Panc1 (cell line): ENCODE results near the gene EMB. TPM values are rescaled to one million over a fixed set of nuclear protein-coding genes. Genes with fewer than 3 reads are reported as not detected.

Source experiments
- ATAC-seq: fragments of 200-7000 bp; cut with Tn5 transposase; 2 replicates; pipeline ENCODE4 v1.9.1; 2020; ENCODE audit warnings: mild to moderate bottlenecking, moderate library complexity
- BruUV-seq: library from RNA; stranded (reverse); fragments of 400-500 nt; replicated peaks from 2 replicates; lab custom pipeline; 2021; lab: Mats Ljungman, UMichigan
- CTCF ChIA-PET: fragments of 300-600 bp; sonication (Branson Sonifier 250); formaldehyde crosslinking; loops from one replicate; lab custom pipeline; 2022; ENCODE audit warnings: antibody characterized with exemption; lab: Charles Lee
- POLR2A ChIA-PET: fragments of 300-600 bp; sonication (Branson Sonifier 250); formaldehyde crosslinking; loops from one replicate; lab custom pipeline; 2022; ENCODE audit warnings: antibody characterized with exemption; lab: Charles Lee
- DNase-seq: peaks from one replicate; pipeline ENCODE4 v3.0.0-alpha.2; 2010; ENCODE audit warnings: low read depth, low spot score
- H3K27ac ChIP-seq: 2 replicates; pipeline ENCODE4 v1.5.1; 2011; ENCODE audit warnings: mild to moderate bottlenecking, low read length, inconsistent platforms
- H3K27me3 ChIP-seq: fragments of 200-500 bp; sonication (Bioruptor generic); 2 replicates; pipeline ENCODE4 v1.6.0; 2014; ENCODE audit warnings: low read length, inconsistent platforms; ENCODE audit not compliant: control insufficient read depth, insufficient read depth
- H3K36me3 ChIP-seq: fragments of 200-500 bp; sonication (Bioruptor generic); 2 replicates; pipeline ENCODE4 v1.5.1; 2014; ENCODE audit warnings: inconsistent platforms, mild to moderate bottlenecking, low read length, moderate library complexity; ENCODE audit not compliant: control insufficient read depth, insufficient read depth
- H3K4me1 ChIP-seq: 2 replicates; pipeline ENCODE4 v1.5.1; 2011; ENCODE audit warnings: inconsistent platforms, mild to moderate bottlenecking, low read length, moderate library complexity; ENCODE audit not compliant: control insufficient read depth, insufficient read depth
- H3K4me3 ChIP-seq, 2 experiments: 2 replicates each; pipeline ENCODE4 v1.5.1; 2011 to 2012; ENCODE audit warnings: low read depth in 2 of 2, low read length in 2 of 2, mild to moderate bottlenecking in 2 of 2, inconsistent platforms in 1 of 2, moderate library complexity in 1 of 2
- H3K9me3 ChIP-seq: fragments of 200-500 bp; sonication (Bioruptor generic); 2 replicates; pipeline ENCODE4 v1.5.1; 2014; ENCODE audit warnings: low read depth, mild to moderate bottlenecking, inconsistent platforms, low read length, moderate library complexity; ENCODE audit not compliant: control insufficient read depth, insufficient read depth
- CTCF ChIP-seq: fragments of 450-650 bp; IDR thresholded peaks from 2 replicates; pipeline ENCODE4 v1.5.1; 2017; ENCODE audit warnings: mild to moderate bottlenecking
- POLR2AphosphoS5 ChIP-seq: IDR thresholded peaks from 2 replicates; pipeline ENCODE4 v1.6.1; 2012; ENCODE audit warnings: mild to moderate bottlenecking, low read depth, low read length, moderate library complexity
- REST ChIP-seq, 2 experiments: IDR thresholded peaks; 2 replicates each; pipeline ENCODE4 v1.6.1; 2011 to 2012; ENCODE audit warnings: low read depth in 2 of 2, control low read depth in 1 of 2, low read length in 1 of 2, mild to moderate bottlenecking in 1 of 2, moderate library complexity in 1 of 2; ENCODE audit not compliant: insufficient read depth in 1 of 2
- SIN3A ChIP-seq: IDR thresholded peaks from 2 replicates; pipeline ENCODE4 v1.6.1; 2012; ENCODE audit warnings: low read depth, mild to moderate bottlenecking, low read length, moderate library complexity, borderline replicate concordance; ENCODE audit not compliant: insufficient read depth
- TCF7L2 ChIP-seq: IDR thresholded peaks from 2 replicates; pipeline ENCODE4 v1.6.1; 2011; ENCODE audit warnings: mild to moderate bottlenecking, low read depth, low read length, inconsistent platforms
- in situ Hi-C: cut with HindIII; loops from 2 replicates; pipeline ENCODE4 v1.10.0; 2016; ENCODE audit warnings: low sequenced_read_pairs, low pct_unique_long_range_greater_than_20kb
- intact Hi-C: fragments of 100-400 bp; cut with micrococcal nuclease; formaldehyde crosslinking; loops from one replicate; pipeline ENCODE4 v1.10.0; 2022; ENCODE audit not compliant: unreplicated experiment
- total RNA-seq: library from RNA; stranded (reverse); gene quantifications from one replicate; pipeline ENCODE4 v1.2.1, GENCODE V29; 2021; ENCODE audit not compliant: unreplicated experiment

The EMB gene
- total RNA-seq, 1 experiment from 2014 or later, result 65.9 TPM

GRCh38 chr5:50447941-50448340, 6.9 kb upstream of the EMB start:
- Histone ChIP-seq H3K36me3 (no peaks in the 10 kb centered on the region), H3K9me3 (no peaks in the 10 kb centered on the region), H3K4me1 (no peaks in the 10 kb centered on the region), H3K4me3 (no peak overlapping the region), H3K27ac (no peak overlapping the region), H3K27me3 (no peaks in the 10 kb centered on the region)
- TF ChIP-seq TCF7L2, result no peak
- TF ChIP-seq SIN3A, result no peak
- no peak for TF ChIP-seq CTCF
- TF ChIP-seq POLR2AphosphoS5, result no peak
- no peak for TF ChIP-seq REST (IDR thresholded peaks at IDR 0.05; ENCODE audit: insufficient read depth in 1 of 2, low read depth in 2 of 2, low read length in 1 of 2)
- DNase-seq, result no peak
- in situ Hi-C loops, result no loop called here
- ChIA-PET CTCF (no interaction called here), POLR2A (no interaction called here)
- intact Hi-C loops, result no loop called here
- no peak for ATAC-seq
- no TSS peak for BruUV-seq

- TF ChIP-seq SIN3A (no peak), REST (IDR thresholded peaks at IDR 0.05; ENCODE audit: insufficient read depth in 1 of 2, low read depth in 2 of 2, low read length in 1 of 2) (no peak), CTCF (no peak), POLR2AphosphoS5 (no peak), TCF7L2 (no peak)
- DNase-seq (no peak), ATAC-seq (no peak)
- H3K36me3 ChIP-seq, result no peaks in the 10 kb centered on the region
- H3K4me3 ChIP-seq, result no peak overlapping the region
- ChIA-PET CTCF (no interaction called here), POLR2A (no interaction called here)
- in situ Hi-C loops, result no loop called here
- H3K27ac ChIP-seq, result no peak overlapping the region
- H3K4me1 ChIP-seq, result no peaks in the 10 kb centered on the region
- intact Hi-C loops, result no loop called here
- no TSS peak for BruUV-seq
- no peaks in the 10 kb centered on the region for H3K9me3 ChIP-seq
- no peaks in the 10 kb centered on the region for H3K27me3 ChIP-seq
Measured at GRCh38 chr5:50447228-50447627, 6.1 kb upstream of the EMB start.
